HCT116 (cell line): ENCODE results near the gene WDR13. TPM values are rescaled to one million over a fixed set of nuclear protein-coding genes. Genes with fewer than 3 reads are reported as not detected.

Source experiments
- ATAC-seq: fragments of 200-7000 bp; cut with Tn5 transposase; 2 replicates; pipeline ENCODE4 v1.9.1; 2020; ENCODE audit warnings: mild to moderate bottlenecking, moderate library complexity
- BruUV-seq: library from RNA; stranded (reverse); fragments of 400-500 nt; replicated peaks from 2 replicates; lab custom pipeline; 2021; lab: Mats Ljungman, UMichigan
- CTCF ChIA-PET: fragments of 300-600 bp; sonication (Branson Sonifier 250); formaldehyde crosslinking; loops from one replicate; lab custom pipeline; 2021; ENCODE audit warnings: antibody characterized with exemption; lab: Charles Lee
- POLR2A ChIA-PET: fragments of 300-600, 350-600 bp; sonication (Branson Sonifier 250); formaldehyde crosslinking; loops from one replicate; lab custom pipeline; 2021; ENCODE audit warnings: antibody characterized with exemption; lab: Charles Lee
- RAD21 ChIA-PET, 2 experiments: fragments of 300-600 bp; sonication (Branson Sonifier 250); formaldehyde crosslinking; loops; one replicate each; lab custom pipeline; 2023; ENCODE audit warnings: low total read pairs in 2 of 2; ENCODE audit not compliant: uncharacterized antibody in 2 of 2, unreplicated experiment in 2 of 2, low non-redundant PET in 1 of 2; lab: Charles Lee
- DNase-seq: peaks from one replicate; pipeline ENCODE4 v3.0.0-alpha.2; 2010; ENCODE audit warnings: low read depth, low spot score
- H2AFZ ChIP-seq: fragments of 200-600 bp; shearing (Covaris generic), sonication (generic); 2 replicates; pipeline ENCODE4 v1.6.1; 2017; ENCODE audit warnings: low read depth, mixed run types, mixed read lengths, antibody characterized with exemption, low read length; ENCODE audit not compliant: poor library complexity, severe bottlenecking
- H3K27ac ChIP-seq: 2 replicates; pipeline ENCODE4 v1.5.1; 2012; ENCODE audit warnings: low read depth, low read length
- H3K27me3 ChIP-seq: fragments of 200-600 bp; sonication (generic); 2 replicates; pipeline ENCODE4 v1.6.1; 2016; ENCODE audit warnings: mixed run types, low read length, mixed read lengths; ENCODE audit not compliant: insufficient read depth
- H3K36me3 ChIP-seq, 2 experiments: fragments of 200-500 bp in 1 of 2; fragments of 200-600 bp in 1 of 2; sonication (Bioruptor generic) in 1 of 2; sonication (generic) in 1 of 2; 2 replicates each; pipeline versions ENCODE4 v1.5.1 to v1.6.1; 2014 to 2016; ENCODE audit warnings: low read length in 2 of 2, inconsistent platforms in 1 of 2, mixed read lengths in 1 of 2, mixed run types in 1 of 2; ENCODE audit not compliant: insufficient read depth in 2 of 2, control insufficient read depth in 1 of 2
- H3K4me1 ChIP-seq, 2 experiments: fragments of 200-600 bp in 1 of 2; sonication (generic) in 1 of 2; 2 replicates each; pipeline versions ENCODE4 v1.5.1 to v1.6.1; 2012 to 2017; ENCODE audit warnings: low read length in 2 of 2, inconsistent platforms in 1 of 2, mild to moderate bottlenecking in 1 of 2, mixed read lengths in 1 of 2, mixed run types in 1 of 2, moderate library complexity in 1 of 2; ENCODE audit not compliant: insufficient read depth in 2 of 2, control insufficient read depth in 1 of 2
- H3K4me2 ChIP-seq: fragments of 200-600 bp; sonication (generic); 2 replicates; pipeline ENCODE4 v1.6.1; 2017; ENCODE audit warnings: mixed run types, low read length, mixed read lengths
- H3K4me3 ChIP-seq, 2 experiments: fragments of 200-600 bp in 1 of 2; sonication (generic) in 1 of 2; replicated peaks in 1 of 2; 2 replicates each; pipeline ENCODE4 v1.5.1; 2011 to 2016; ENCODE audit warnings: low read length in 2 of 2, control low read depth in 1 of 2, low read depth in 1 of 2, mild to moderate bottlenecking in 1 of 2, mixed read lengths in 1 of 2, mixed run types in 1 of 2
- H3K79me2 ChIP-seq: fragments of 200-600 bp; sonication (generic); 2 replicates; pipeline ENCODE4 v1.6.1; 2017; ENCODE audit warnings: mild to moderate bottlenecking, mixed run types, low read length, moderate library complexity, mixed read lengths; ENCODE audit not compliant: insufficient read depth
- H3K9ac ChIP-seq: fragments of 200-600 bp; sonication (generic); 2 replicates; pipeline ENCODE4 v1.6.1; 2016; ENCODE audit warnings: low read length, mixed read lengths
- H3K9me2 ChIP-seq: fragments of 200-600 bp; sonication (generic), shearing (Covaris generic); 2 replicates; pipeline ENCODE4 v1.6.1; 2017; ENCODE audit warnings: mixed run types, mild to moderate bottlenecking, moderate library complexity; ENCODE audit not compliant: insufficient read depth
- H3K9me3 ChIP-seq, 2 experiments: fragments of 200-500 bp in 1 of 2; fragments of 200-600 bp in 1 of 2; sonication (Bioruptor generic) in 1 of 2; sonication (generic) in 1 of 2; 2 replicates each; pipeline ENCODE4 v1.6.1; 2014 to 2017; ENCODE audit warnings: low read length in 2 of 2, mixed read lengths in 2 of 2, inconsistent platforms in 1 of 2, low read depth in 1 of 2, mild to moderate bottlenecking in 1 of 2, mixed run types in 1 of 2, moderate library complexity in 1 of 2; ENCODE audit not compliant: control insufficient read depth in 1 of 2, insufficient read depth in 1 of 2
- H4K20me1 ChIP-seq: fragments of 200-600 bp; sonication (generic), shearing (Covaris generic); 2 replicates; pipeline ENCODE4 v1.6.1; 2017; ENCODE audit warnings: mixed run types, mild to moderate bottlenecking, moderate library complexity; ENCODE audit not compliant: insufficient read depth
- ATF3 ChIP-seq: IDR thresholded peaks from 2 replicates; pipeline ENCODE4 v1.6.1; 2012
- CBX3 ChIP-seq: IDR thresholded peaks from 2 replicates; pipeline ENCODE4 v1.6.1; 2012; ENCODE audit warnings: low read depth
- CTCF ChIP-seq, 3 experiments: fragments of 200-600 bp in 1 of 3; sonication (generic) in 1 of 3; IDR thresholded peaks in 2 of 3; conservative IDR thresholded peaks in 1 of 3; 2 replicates each; pipeline ENCODE4 v1.5.1; 2012 to 2017; ENCODE audit warnings: low read depth in 2 of 3, low read length in 2 of 3, antibody characterized with exemption in 1 of 3, borderline replicate concordance in 1 of 3, control low read depth in 1 of 3, mild to moderate bottlenecking in 1 of 3, mixed read lengths in 1 of 3, mixed run types in 1 of 3, moderate library complexity in 1 of 3; ENCODE audit not compliant: insufficient read depth in 1 of 3
- EZH2 ChIP-seq: fragments of 200-600 bp; sonication (generic); IDR thresholded peaks from 2 replicates; pipeline ENCODE4 v1.6.1; 2017; ENCODE audit warnings: antibody characterized with exemption, mixed run types
- EZH2phosphoT487 ChIP-seq: fragments of 200-600 bp; IDR thresholded peaks from 2 replicates; pipeline ENCODE4 v1.6.1; 2018; ENCODE audit warnings: antibody characterized with exemption, borderline replicate concordance
- FOSL1 ChIP-seq: IDR thresholded peaks from 2 replicates; pipeline ENCODE4 v1.6.1; 2012; ENCODE audit warnings: low read depth
- JUND ChIP-seq: IDR thresholded peaks from 2 replicates; pipeline ENCODE4 v1.6.1; 2012
- POLR2AphosphoS5 ChIP-seq: IDR thresholded peaks from 2 replicates; pipeline ENCODE4 v1.6.1; 2011; ENCODE audit warnings: mild to moderate bottlenecking, low read depth, low read length, moderate library complexity
- RAD21 ChIP-seq: IDR thresholded peaks from 2 replicates; pipeline ENCODE4 v1.6.1; 2012; ENCODE audit warnings: low read depth, mild to moderate bottlenecking
- REST ChIP-seq: IDR thresholded peaks from 2 replicates; pipeline ENCODE4 v1.6.1; 2012; ENCODE audit warnings: low read depth
- SIN3A ChIP-seq: IDR thresholded peaks from 2 replicates; pipeline ENCODE4 v1.6.1; 2012; ENCODE audit warnings: low read depth
- SP1 ChIP-seq: IDR thresholded peaks from 2 replicates; pipeline ENCODE4 v1.6.1; 2012; ENCODE audit warnings: low read depth
- TCF7L2 ChIP-seq: IDR thresholded peaks from 2 replicates; pipeline ENCODE4 v1.7.0; 2011; ENCODE audit warnings: borderline replicate concordance, inconsistent platforms; ENCODE audit not compliant: insufficient read depth, insufficient read length; ENCODE audit errors: extremely low read depth
- YY1 ChIP-seq: IDR thresholded peaks from 2 replicates; pipeline ENCODE4 v1.6.1; 2011; ENCODE audit warnings: low read length, low read depth, moderate library complexity, mild to moderate bottlenecking; ENCODE audit not compliant: insufficient replicate concordance; ENCODE audit errors: extremely low read depth
- ZBTB33 ChIP-seq: IDR thresholded peaks from 2 replicates; pipeline ENCODE4 v1.6.1; 2011; ENCODE audit warnings: mild to moderate bottlenecking, low read length, moderate library complexity; ENCODE audit not compliant: insufficient replicate concordance; ENCODE audit errors: extremely low read depth
- ZFX ChIP-seq: fragments of 450-650 bp; IDR thresholded peaks from 2 replicates; pipeline ENCODE4 v1.6.1; 2017
- intact Hi-C: fragments of 100-400 bp; cut with micrococcal nuclease; formaldehyde crosslinking; loops from 2 replicates; pipeline ENCODE4 v1.10.0; 2022
- total RNA-seq: library from RNA; stranded (reverse); gene quantifications from one replicate; pipeline ENCODE4 v1.2.1, GENCODE V29; 2021; ENCODE audit not compliant: unreplicated experiment

WDR13 gene
- total RNA-seq, 1 experiment from 2014 or later = 54.0 TPM

GRCh38 chrX:48580662-48581061, 16.6 kb upstream of the WDR13 start (continued):
- TF ChIP-seq ZBTB33 = no peak
- no peak for TF ChIP-seq CTCF (IDR thresholded peaks at IDR 0.05 in 2 of 3, conservative IDR thresholded peaks at IDR 0.05 in 1 of 3; ENCODE audit: borderline replicate concordance in 1 of 3, insufficient read depth in 1 of 3, low read depth in 2 of 3, low read length in 2 of 3)

- CTCF ChIA-PET = no interaction called here
- no TSS peak for BruUV-seq
- Histone ChIP-seq H3K36me3 (no peaks in the 10 kb centered on the region; a peak in 1 of 4 replicates), H4K20me1 (no peaks in the 10 kb centered on the region), H3K9ac (no peak overlapping the region), H3K9me2 (no peaks in the 10 kb centered on the region), H3K4me3 (no peak overlapping the region), H3K27ac (no peak overlapping the region), H3K9me3 (no peaks in the 10 kb centered on the region), H2AFZ (no peak overlapping the region), H3K4me1 (no peaks in the 10 kb centered on the region), H3K79me2 (no peaks in the 10 kb centered on the region), H3K4me2 (no peak overlapping the region), H3K27me3 (no peaks in the 10 kb centered on the region)
- intact Hi-C loops = no loop called here
- POLR2A ChIA-PET = no interaction called here
- ATAC-seq (no peak), DNase-seq (no peak)
- RAD21 ChIA-PET = no interaction called here
- TF ChIP-seq ZFX (no peak), RAD21 (no peak), SP1 (no peak), JUND (no peak), SIN3A (no peak), TCF7L2 (no peak), EZH2 (no peak), YY1 (no peak), CBX3 (no peak), ATF3 (no peak), REST (no peak), POLR2AphosphoS5 (no peak), FOSL1 (no peak), EZH2phosphoT487 (no peak)
Observed at GRCh38 chrX:48584698-48585097, 12.6 kb upstream of the WDR13 start.
